Mucosa of rectum (tissue), 2 donors: ENCODE measurements around the gene NEXMIF.
"Not testable (repeated sequence)": the region's sequence is repeated elsewhere in the genome, so short reads cannot be mapped to it uniquely, and the experiment has no call there.

Source experiments
- H3K27ac ChIP-seq, 2 donors: one replicate each; pipeline ENCODE4 v1.7.0; 2013; ENCODE audit warnings: inconsistent platforms in 2 of 2, low read depth in 2 of 2, low read length in 2 of 2
- H3K27me3 ChIP-seq, 2 donors: one replicate each; pipeline ENCODE4 v1.7.0; 2013; ENCODE audit warnings: low read length in 2 of 2; ENCODE audit not compliant: control insufficient read depth in 2 of 2, insufficient read depth in 2 of 2
- H3K36me3 ChIP-seq, 2 donors: one replicate each; pipeline ENCODE4 v1.7.0; 2013; ENCODE audit warnings: low read length in 2 of 2; ENCODE audit not compliant: control insufficient read depth in 2 of 2, insufficient read depth in 2 of 2
- H3K4me1 ChIP-seq, 2 donors: one replicate each; pipeline ENCODE4 v1.7.0; 2013; ENCODE audit warnings: low read length in 2 of 2, mild to moderate bottlenecking in 1 of 2; ENCODE audit not compliant: control insufficient read depth in 2 of 2, insufficient read depth in 2 of 2
- H3K4me3 ChIP-seq, 2 donors: one replicate each; pipeline ENCODE4 v1.7.0; 2013; ENCODE audit warnings: low read length in 2 of 2
- H3K9ac ChIP-seq, 2 donors: one replicate each; pipeline ENCODE4 v1.7.0; 2013; ENCODE audit warnings: low read length in 2 of 2, low read depth in 1 of 2, mild to moderate bottlenecking in 1 of 2
- H3K9me3 ChIP-seq, 2 donors: one replicate each; pipeline ENCODE4 v1.7.0; 2013; ENCODE audit warnings: low read length in 2 of 2; ENCODE audit not compliant: control insufficient read depth in 2 of 2
- donor health status: healthy.
- donor health status: Normal muscosa, but diverticular disease.

Gene NEXMIF

DNA sequence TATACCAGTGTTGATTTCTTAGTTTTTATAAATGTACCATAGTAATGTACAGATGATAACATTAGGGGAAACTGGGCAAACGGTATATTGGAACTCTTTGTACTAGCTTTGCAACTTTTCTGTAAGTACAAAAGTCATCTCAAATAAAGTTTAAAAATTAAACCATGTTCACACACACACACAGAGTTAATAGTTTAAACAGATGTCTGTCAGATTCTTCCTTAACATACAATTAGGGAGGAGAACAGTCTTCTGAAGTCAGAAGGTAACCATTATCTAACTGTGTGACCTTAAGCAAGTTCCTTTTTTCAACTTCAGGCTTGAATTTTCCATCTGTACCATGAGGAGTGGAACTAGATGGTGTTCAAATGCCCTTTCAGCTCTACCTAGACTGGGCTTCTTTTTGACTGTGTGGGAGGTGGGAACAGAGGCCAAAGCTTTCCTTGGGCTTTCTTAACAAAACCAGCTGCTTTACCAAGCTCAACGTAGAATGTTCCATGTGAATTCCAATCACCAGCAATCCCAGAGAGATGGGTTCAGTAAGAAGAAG lies 127.8 kb downstream of the NEXMIF start:
- H3K9ac ChIP-seq, result no peak overlapping the region
- H3K36me3 ChIP-seq, result no peaks in the 10 kb centered on the region
- H3K9me3 ChIP-seq, result no peaks in the 10 kb centered on the region
- no peak overlapping the region for H3K27ac ChIP-seq
- H3K4me1 ChIP-seq, result no peaks in the 10 kb centered on the region
- no peak overlapping the region for H3K4me3 ChIP-seq
- no peaks in the 10 kb centered on the region for H3K27me3 ChIP-seq

DNA sequence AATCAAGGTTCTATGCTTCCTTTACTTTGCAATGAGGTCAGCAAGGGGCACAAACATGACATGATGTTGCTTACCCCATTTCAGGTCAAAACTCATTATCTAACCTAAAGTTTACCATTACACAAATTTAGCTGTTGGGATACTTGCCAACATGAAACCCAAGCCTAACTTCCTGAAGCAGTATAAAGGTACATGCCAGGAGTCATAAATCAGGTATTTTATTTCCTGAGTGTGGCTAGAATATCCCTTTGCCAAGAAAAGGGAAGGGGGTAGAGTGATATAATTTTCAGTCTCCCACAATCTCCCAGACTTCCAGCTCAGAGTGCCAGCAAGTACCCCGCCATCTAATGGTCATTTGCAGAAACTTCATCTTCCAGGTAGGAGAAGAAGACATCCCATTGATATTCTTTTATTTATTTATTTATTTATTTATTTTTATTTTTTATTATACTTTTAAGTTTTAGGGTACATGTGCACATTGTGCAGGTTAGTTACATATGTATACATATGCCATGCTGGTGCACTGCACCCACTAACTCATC lies 136.6 kb downstream of the NEXMIF start:
- Histone ChIP-seq H3K9ac (no peak overlapping the region), H3K27ac (no peak overlapping the region), H3K9me3 (no peaks in the 10 kb centered on the region), H3K36me3 (no peaks in the 10 kb centered on the region), H3K27me3 (no peaks in the 10 kb centered on the region), H3K4me1 (no peaks in the 10 kb centered on the region), H3K4me3 (no peak overlapping the region)

DNA sequence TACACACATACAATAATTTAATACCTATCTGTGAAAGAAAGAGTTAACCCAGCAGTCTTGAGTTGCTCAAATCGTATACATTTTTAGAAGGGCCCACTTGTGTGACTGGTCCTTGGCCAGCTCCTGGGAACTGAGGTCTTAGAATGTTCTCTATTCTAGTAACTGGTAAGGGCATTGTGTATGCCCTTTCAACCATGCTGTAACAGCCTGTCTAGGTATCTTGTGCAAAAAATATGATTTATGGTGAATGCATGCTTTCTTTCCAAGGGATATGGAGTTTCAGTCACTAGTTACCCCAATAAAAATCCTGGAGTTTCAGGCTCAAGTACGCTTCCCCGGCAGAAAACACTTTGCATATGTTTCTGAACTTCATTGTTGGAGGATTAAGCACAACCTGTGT lies 140.6 kb downstream of the NEXMIF start:
- no peak overlapping the region for H3K9ac ChIP-seq
- H3K9me3 ChIP-seq, result no peaks in the 10 kb centered on the region
- H3K36me3 ChIP-seq, result no peaks in the 10 kb centered on the region

DNA sequence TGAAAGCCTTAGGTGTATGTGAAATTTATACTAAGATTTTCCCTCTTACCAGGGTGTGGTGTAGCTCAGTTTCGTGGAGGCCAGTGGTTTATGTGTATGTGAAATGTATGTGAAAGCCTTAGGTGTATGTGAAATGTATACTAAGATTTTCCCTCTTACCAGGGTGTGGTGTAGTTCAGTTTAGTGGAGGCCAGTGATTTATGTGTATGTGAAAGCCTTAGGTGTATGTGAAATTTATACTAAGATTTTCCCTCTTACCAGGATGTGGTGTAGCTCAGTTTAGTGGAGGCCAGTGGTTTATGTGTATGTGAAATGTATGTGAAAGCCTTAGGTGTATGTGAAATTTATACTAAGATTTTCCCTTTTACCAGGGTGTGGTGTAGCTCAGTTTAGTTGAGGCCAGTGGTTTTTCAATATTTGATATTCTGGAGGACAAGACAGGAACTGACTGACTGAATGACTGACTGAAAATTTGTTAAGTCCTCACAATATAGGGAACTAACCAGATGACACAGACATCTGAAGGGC lies 143.7 kb downstream of the NEXMIF start:
- Histone ChIP-seq H3K36me3 (no peaks in the 10 kb centered on the region), H3K9ac (no peak overlapping the region), H3K27ac (no peak overlapping the region), H3K4me1 (no peaks in the 10 kb centered on the region), H3K4me3 (no peak overlapping the region), H3K9me3 (no peaks in the 10 kb centered on the region), H3K27me3 (no peaks in the 10 kb centered on the region)

More for the DNA sequence above, 140.6 kb downstream of the NEXMIF start:
- Histone ChIP-seq H3K4me3 (no peak overlapping the region), H3K4me1 (no peaks in the 10 kb centered on the region), H3K27me3 (no peaks in the 10 kb centered on the region), H3K27ac (no peak overlapping the region)

DNA sequence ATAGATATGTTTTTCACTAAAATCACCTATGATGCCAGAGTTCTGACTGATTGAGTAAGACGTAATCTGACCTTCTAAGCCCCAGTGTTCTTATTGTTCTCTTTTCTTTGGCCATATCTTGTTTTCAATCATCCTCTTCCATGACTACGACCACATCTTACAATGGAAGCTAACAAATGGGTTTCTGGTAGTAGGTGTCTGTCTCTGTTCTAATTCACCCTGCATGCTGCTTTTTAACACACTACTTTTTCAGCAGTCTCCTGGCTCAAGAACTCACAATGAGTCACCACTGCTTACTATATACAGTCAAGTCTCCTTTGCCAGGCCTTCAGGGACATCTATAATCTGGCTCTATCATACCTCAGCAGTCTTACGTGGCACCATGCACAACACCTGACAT lies 146.1 kb downstream of the NEXMIF start:
- Histone ChIP-seq H3K4me1 (no peaks in the 10 kb centered on the region), H3K36me3 (no peaks in the 10 kb centered on the region), H3K27ac (no peak overlapping the region), H3K9me3 (no peaks in the 10 kb centered on the region), H3K4me3 (no peak overlapping the region), H3K27me3 (no peaks in the 10 kb centered on the region), H3K9ac (no peak overlapping the region)

DNA sequence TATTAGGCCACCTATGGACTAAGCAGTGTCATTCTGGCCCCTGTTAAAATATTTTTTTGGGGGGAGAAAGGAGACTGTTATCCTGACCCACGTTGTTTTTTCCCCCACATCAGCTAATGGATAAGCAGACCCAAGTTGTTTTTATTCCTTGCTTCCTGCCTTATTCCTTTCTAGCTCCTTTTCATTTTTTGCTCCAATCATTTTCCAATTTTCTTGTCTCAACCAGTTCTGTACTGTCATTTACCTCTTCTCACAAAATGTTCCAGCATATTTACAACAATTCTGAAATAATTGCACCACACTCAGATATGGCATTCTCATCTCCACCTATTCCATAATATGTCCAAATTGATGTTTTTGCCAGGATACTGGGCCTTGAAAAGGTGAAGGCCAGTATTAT lies 150.3 kb downstream of the NEXMIF start:
- no peak overlapping the region for H3K27ac ChIP-seq
- no peak overlapping the region for H3K9ac ChIP-seq
- H3K27me3 ChIP-seq, result no peaks in the 10 kb centered on the region
- no peaks in the 10 kb centered on the region for H3K36me3 ChIP-seq
- H3K4me3 ChIP-seq, result no peak overlapping the region
- H3K4me1 ChIP-seq, result no peaks in the 10 kb centered on the region
- no peaks in the 10 kb centered on the region for H3K9me3 ChIP-seq

DNA sequence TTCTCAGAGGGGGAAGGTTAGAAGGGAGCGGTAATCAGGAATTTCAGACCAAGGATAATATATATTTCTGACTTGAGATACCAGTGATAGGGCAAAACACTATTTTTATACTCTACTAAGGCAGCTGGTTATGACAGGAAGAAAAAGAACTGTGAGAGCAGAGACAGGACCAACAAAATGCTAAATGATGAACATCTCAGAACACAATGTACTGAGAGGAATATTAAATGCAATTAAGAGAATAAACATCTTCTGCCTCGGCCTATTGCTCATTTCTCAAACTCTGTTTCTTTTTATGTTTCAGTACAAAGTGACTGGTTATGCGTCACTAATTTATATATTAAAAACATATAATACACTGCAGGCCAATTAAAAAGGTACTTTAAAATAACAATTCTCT lies 188.8 kb downstream of the NEXMIF start:
- Histone ChIP-seq H3K9ac (no peak overlapping the region), H3K27me3 (no peaks in the 10 kb centered on the region), H3K9me3 (no peaks in the 10 kb centered on the region), H3K27ac (no peak overlapping the region), H3K36me3 (no peaks in the 10 kb centered on the region), H3K4me1 (no peaks in the 10 kb centered on the region), H3K4me3 (no peak overlapping the region)

DNA sequence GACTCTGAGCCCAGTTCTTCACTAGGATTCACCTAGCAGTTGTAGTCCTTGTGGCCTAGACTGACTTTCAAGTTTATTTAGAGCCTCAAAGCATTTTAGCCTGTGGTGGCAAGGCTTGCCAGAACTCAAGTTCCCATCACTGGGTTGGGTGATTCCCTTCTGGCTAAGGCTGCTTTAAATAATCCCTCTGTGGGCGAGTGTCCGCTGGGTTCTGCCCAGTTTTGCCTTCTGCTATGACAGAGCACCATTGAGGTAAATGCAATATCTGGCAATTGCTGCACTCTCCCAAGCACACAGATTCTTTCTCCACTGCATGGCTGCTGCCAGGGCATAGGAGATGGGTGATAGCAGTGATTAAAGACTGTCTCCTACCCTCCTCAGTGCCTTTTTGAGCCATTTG lies 220.0 kb downstream of the NEXMIF start:
- no peaks in the 10 kb centered on the region for H3K36me3 ChIP-seq
- no peaks in the 10 kb centered on the region for H3K4me1 ChIP-seq
- no peak overlapping the region for H3K4me3 ChIP-seq
- no peaks in the 10 kb centered on the region for H3K27me3 ChIP-seq
- no peaks in the 10 kb centered on the region for H3K9me3 ChIP-seq
- H3K27ac ChIP-seq, result no peak overlapping the region
- no peak overlapping the region for H3K9ac ChIP-seq

DNA sequence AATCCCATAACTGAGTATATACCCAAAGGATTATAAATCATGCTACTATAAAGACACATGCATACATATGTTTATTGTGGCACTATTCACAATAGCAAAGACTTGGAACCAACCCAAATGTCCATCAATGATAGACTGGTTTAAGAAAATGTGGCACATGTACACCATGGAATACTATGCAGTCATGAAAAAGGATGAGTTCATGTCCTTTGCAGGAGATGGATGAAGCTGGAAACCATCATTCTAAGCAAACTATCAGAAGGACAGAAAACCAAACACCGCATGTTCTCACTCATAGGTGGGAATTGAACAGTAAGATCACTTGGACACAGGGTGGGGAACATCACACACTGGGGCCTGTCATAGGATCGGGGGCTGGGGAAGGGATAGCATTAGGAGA lies 223.9 kb downstream of the NEXMIF start:
- not testable (repeated sequence) for H3K9ac ChIP-seq, H3K36me3 ChIP-seq, H3K9me3 ChIP-seq, H3K27ac ChIP-seq, H3K4me3 ChIP-seq, H3K4me1 ChIP-seq, H3K27me3 ChIP-seq

DNA sequence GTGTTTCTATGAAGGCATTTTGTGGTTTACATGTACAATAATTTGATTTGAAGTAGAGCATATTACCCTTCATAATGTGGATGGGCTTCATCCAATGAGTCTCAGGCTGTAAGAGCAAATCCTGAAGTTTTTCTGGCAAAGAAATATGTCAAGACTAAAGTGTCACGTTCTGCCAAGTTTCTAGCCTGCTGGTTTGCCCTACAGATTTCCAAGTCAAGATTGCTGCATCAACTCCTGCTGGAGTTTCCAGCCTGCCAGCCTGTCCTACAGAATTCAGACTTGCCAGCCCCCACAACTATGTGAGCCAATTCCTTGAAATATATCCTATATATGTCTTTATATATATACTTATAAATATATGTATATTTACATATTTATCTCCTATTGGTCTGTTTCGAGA lies 240.8 kb downstream of the NEXMIF start:
- no peak overlapping the region for H3K9ac ChIP-seq
- no peak overlapping the region for H3K27ac ChIP-seq
- no peaks in the 10 kb centered on the region for H3K36me3 ChIP-seq
- H3K4me3 ChIP-seq, result no peak overlapping the region
- no peaks in the 10 kb centered on the region for H3K27me3 ChIP-seq
- H3K4me1 ChIP-seq, result no peaks in the 10 kb centered on the region
- H3K9me3 ChIP-seq, result no peaks in the 10 kb centered on the region
